Adrenal gland (tissue), 12 donors: ENCODE data around the gene VEPH1. TPM values are rescaled to one million over a fixed set of nuclear protein-coding genes. Genes with fewer than 3 reads are reported as not detected.

ENCODE experiments used
- DNase-seq, 7 donors: peaks; one replicate each; pipeline ENCODE4 v3.0.0-alpha.2; 2019 to 2020
- H3K27ac ChIP-seq, 5 donors: fragments of 200-600 bp; sonication (generic) in 4 of 5; 1 replicate in 3 of 5; 2 replicates in 2 of 5; pipeline versions ENCODE4 v1.5.1 to v1.8.0; 2016 to 2020; ENCODE audit warnings: mild to moderate bottlenecking in 1 of 5
- H3K27me3 ChIP-seq: fragments of 200-600 bp; 2 replicates; pipeline ENCODE4 v1.8.0; 2021
- H3K36me3 ChIP-seq, 2 donors: fragments of 200-600 bp; replicated peaks in 1 of 2; 1 replicate in 1 of 2; 2 replicates in 1 of 2; pipeline versions ENCODE4 v1.5.1 to v1.8.0; 2018 to 2022
- H3K4me1 ChIP-seq, 2 donors: fragments of 200-600 bp; replicated peaks in 1 of 2; 1 replicate in 1 of 2; 2 replicates in 1 of 2; pipeline versions ENCODE4 v1.5.1 to v1.8.0; 2018 to 2021
- H3K4me3 ChIP-seq, 4 donors: fragments of 200-600 bp; sonication (generic) in 3 of 4; one replicate each; pipeline ENCODE4 v1.5.1; 2016 to 2018
- H3K9me3 ChIP-seq, 3 donors: fragments of 200-600 bp; sonication (generic) in 1 of 3; replicated peaks in 1 of 3; 1 replicate in 2 of 3; 2 replicates in 1 of 3; pipeline versions ENCODE4 v1.5.1 to v1.8.0; 2016 to 2021
- POLR2A ChIP-seq, 2 donors: fragments of 450-650 bp; IDR thresholded peaks; one replicate each; pipeline ENCODE4 v1.6.1; 2017; ENCODE audit warnings: antibody characterized with exemption in 2 of 2, mild to moderate bottlenecking in 2 of 2, moderate library complexity in 1 of 2
- WGBS, 4 donors: extraction: QIAGEN DNeasy Blood & Tissue Kit in 2 of 4; methylation state at CpG; one replicate each; pipeline versions ENCODE4 v1.1.5 to v1.1.7; 2013 to 2017; 5-methylcytosine and 5-hydroxymethylcytosine counted together
- intact Hi-C, 2 donors: fragments of 100-400 bp; cut with DNase I; formaldehyde crosslinking; loops; one replicate each; pipeline versions ENCODE4 v1.14.1 to v1.15.0; 2022 to 2023
- polyA plus RNA-seq, 3 donors: library from polyadenylated mRNA; stranded (reverse); fragments of 200-250 nt in 2 of 3; fragments of 350-450 nt in 1 of 3; fragmentation: Illumina TruSeq in 1 of 3; extraction: RNeasy Lipid Tissue Mini Kit (QIAGEN cat#74804) in 1 of 3; gene quantifications; one replicate each; pipeline ENCODE4 v1.2.3, GENCODE V29; 2013 to 2014
- total RNA-seq, 9 donors: library from RNA; depleted of rRNA in 4 of 9; stranded (reverse); fragments of >200 nt in 4 of 9; fragments of 120-200 nt in 1 of 9; fragmentation: NEBNext Ultra II Directional in 1 of 9; extraction: Animal tissue kit (Norgen Biotek cat#: 25700) in 1 of 9; gene quantifications; one replicate each; pipeline versions ENCODE4 v1.1.0 to v1.2.4, GENCODE V29; 2013 to 2023
- TF ChIP-seq, protein P1 (sequence below), 6 experiments: fragments of 450-650 bp in 4 of 6; fragments of 200-600 bp in 2 of 6; sonication (generic) in 1 of 6; IDR thresholded peaks; 1 replicate in 5 of 6; 2 replicates in 1 of 6; pipeline versions ENCODE4 v1.5.1 to v1.8.0; 2016 to 2021; ENCODE audit warnings: antibody characterized with exemption in 6 of 6, mild to moderate bottlenecking in 2 of 6, moderate library complexity in 1 of 6
- donor health status: healthy with polysubstance abuse.
- donor health status: Bipolar disorder and iron deficiency.
- donor health status: DM: yes; HTN: yes; CAD: no.
- donor health status: DM: no; HTN: no; CAD: no.
- donor health status: DM: no; HTN: no; CAD: no.
- donor health status: DM: yes; HTN: yes; CAD: no.

Gene VEPH1
- total and polyA plus RNA-seq, 12 donors: 16.0 to 124 (median 55.2) TPM

- H3K27me3 ChIP-seq: no peaks in the 10 kb centered on the region
- no peak overlapping the region for H3K27ac ChIP-seq
- 92 to 97% (median 97%) methylated on average over 4 of the region's 4 CpGs for WGBS, 4 donors
- intact Hi-C loops: no loop called here
- DNase-seq: no peak
- no peaks in the 10 kb centered on the region for H3K36me3 ChIP-seq
- H3K4me1 ChIP-seq: peaks cover 7 to 16% of the 10 kb centered on the region in 2 donors
- no peaks in the 10 kb centered on the region for H3K9me3 ChIP-seq
- TF ChIP-seq, protein P1, sequence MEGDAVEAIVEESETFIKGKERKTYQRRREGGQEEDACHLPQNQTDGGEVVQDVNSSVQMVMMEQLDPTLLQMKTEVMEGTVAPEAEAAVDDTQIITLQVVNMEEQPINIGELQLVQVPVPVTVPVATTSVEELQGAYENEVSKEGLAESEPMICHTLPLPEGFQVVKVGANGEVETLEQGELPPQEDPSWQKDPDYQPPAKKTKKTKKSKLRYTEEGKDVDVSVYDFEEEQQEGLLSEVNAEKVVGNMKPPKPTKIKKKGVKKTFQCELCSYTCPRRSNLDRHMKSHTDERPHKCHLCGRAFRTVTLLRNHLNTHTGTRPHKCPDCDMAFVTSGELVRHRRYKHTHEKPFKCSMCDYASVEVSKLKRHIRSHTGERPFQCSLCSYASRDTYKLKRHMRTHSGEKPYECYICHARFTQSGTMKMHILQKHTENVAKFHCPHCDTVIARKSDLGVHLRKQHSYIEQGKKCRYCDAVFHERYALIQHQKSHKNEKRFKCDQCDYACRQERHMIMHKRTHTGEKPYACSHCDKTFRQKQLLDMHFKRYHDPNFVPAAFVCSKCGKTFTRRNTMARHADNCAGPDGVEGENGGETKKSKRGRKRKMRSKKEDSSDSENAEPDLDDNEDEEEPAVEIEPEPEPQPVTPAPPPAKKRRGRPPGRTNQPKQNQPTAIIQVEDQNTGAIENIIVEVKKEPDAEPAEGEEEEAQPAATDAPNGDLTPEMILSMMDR (IDR thresholded peaks at IDR 0.05): no peak
- TF ChIP-seq POLR2A (IDR thresholded peaks at IDR 0.05): no peak
- no peak overlapping the region for H3K4me3 ChIP-seq
These were observed 218.1 kb downstream of the VEPH1 start for GRCh38 chr3:157285141-157285540.

DNA sequence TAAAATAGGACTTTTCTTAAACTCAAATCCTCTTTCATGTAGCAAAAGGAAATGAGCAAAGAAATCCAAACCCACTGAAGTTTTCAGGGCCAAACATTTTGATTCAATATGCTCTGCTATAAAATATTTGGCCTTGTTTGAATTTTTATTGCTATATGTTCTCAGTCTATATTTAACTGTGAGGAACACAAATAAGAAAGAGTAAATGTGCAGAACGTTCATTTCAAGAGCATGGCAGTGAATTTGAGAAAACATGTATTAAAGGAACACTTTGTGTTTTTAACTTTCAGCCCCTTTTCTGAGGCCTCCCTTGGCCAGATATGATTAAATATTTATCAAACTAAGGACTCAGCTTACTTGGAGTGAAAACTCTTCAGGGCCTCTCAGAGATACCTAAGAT, 218.5 kb downstream of the VEPH1 start:
- TF ChIP-seq POLR2A (IDR thresholded peaks at IDR 0.05): no peak
- TF ChIP-seq, protein P1 (IDR thresholded peaks at IDR 0.05): no peak
- DNase-seq: no peak
- intact Hi-C loops: no loop called here
- Histone ChIP-seq H3K9me3 (no peaks in the 10 kb centered on the region), H3K4me3 (no peak overlapping the region), H3K36me3 (no peaks in the 10 kb centered on the region), H3K27ac (no peak overlapping the region), H3K27me3 (no peaks in the 10 kb centered on the region), H3K4me1 (peaks cover 7 to 16% of the 10 kb centered on the region in 2 donors)
- WGBS, 4 donors: 77 to 82% (median 79%) methylated on average over 1 of the region's 1 CpG

GRCh38 chr3:157282261-157283191, 220.7 kb downstream of the VEPH1 start:
- Histone ChIP-seq H3K4me1 (peaks cover 7 to 16% of the 10 kb centered on the region in 2 donors), H3K9me3 (no peaks in the 10 kb centered on the region), H3K27me3 (no peaks in the 10 kb centered on the region), H3K36me3 (no peaks in the 10 kb centered on the region), H3K27ac (peak overlapping the region; percentile 18 to 70 (median 66)), H3K4me3 (no peak overlapping the region)
- TF ChIP-seq POLR2A (IDR thresholded peaks at IDR 0.05): peak in 1 of 2 donors; percentile 15
- TF ChIP-seq, protein P1 (IDR thresholded peaks at IDR 0.05): no peak
- WGBS, 4 donors: 28 to 38% (median 37%) methylated on average over 5 of the region's 5 CpGs
- intact Hi-C loops: no loop called here
- peak in 6 of 7 donors; percentile 40 to 59 (median 45) for DNase-seq

GRCh38 chr3:157280786-157281185, 222.4 kb downstream of the VEPH1 start:
- TF ChIP-seq POLR2A (IDR thresholded peaks at IDR 0.05): no peak
- TF ChIP-seq, protein P1 (IDR thresholded peaks at IDR 0.05): no peak
- 75 to 87% (median 82%) methylated on average over 2 of the region's 2 CpGs for WGBS, 4 donors
- no peak for DNase-seq
- intact Hi-C loops: no loop called here
- H3K4me1 ChIP-seq: peaks cover 7 to 16% of the 10 kb centered on the region in 2 donors
- H3K9me3 ChIP-seq: no peaks in the 10 kb centered on the region
- no peak overlapping the region for H3K4me3 ChIP-seq
- no peaks in the 10 kb centered on the region for H3K27me3 ChIP-seq
- no peaks in the 10 kb centered on the region for H3K36me3 ChIP-seq
- no peak overlapping the region for H3K27ac ChIP-seq
